Measurements from ENCODE around the gene PCNP. TPM values are rescaled to one million over a fixed set of nuclear protein-coding genes. Genes with fewer than 3 reads are reported as not detected.
A peak's percentile ranks its signal among the peaks of the same experiment; 100 is the strongest.

Gene PCNP
- total and polyA plus RNA-seq, 9 of the 15 experiments (the other 6 are each of a cell fraction or from before 2014, with no cell fraction given), result 54.3 to 170 (median 150) TPM

GRCh38 chr3:101611023-101611422 lies 37.0 kb downstream of the PCNP start (continued):
- no peak for TF ChIP-seq CHAMP1 (IDR thresholded peaks at IDR 0.05)
- no peak for TF ChIP-seq ASH1L (IDR thresholded peaks at IDR 0.05; ENCODE audit: borderline replicate concordance, low read depth, partially characterized antibody)
- no peak for TF ChIP-seq GTF2A2 (tag; IDR thresholded peaks at IDR 0.05)
- peak; percentile 33; the same call in 1 of the 2 replicates for TF ChIP-seq TAL1 (IDR thresholded peaks at IDR 0.05)
- TF ChIP-seq PRMT5 (CRISPR knock-in tag; IDR thresholded peaks at IDR 0.05), result no peak
- no peak for TF ChIP-seq ARNT (IDR thresholded peaks at IDR 0.05)
- TF ChIP-seq YY1 (IDR thresholded peaks at IDR 0.05; ENCODE audit: borderline replicate concordance in 1 of 3, control insufficient read depth in 1 of 3, extremely low read depth in 1 of 3, insufficient read depth in 3 of 3, insufficient read length in 1 of 3, insufficient replicate concordance in 2 of 3, low read depth in 1 of 3, low read length in 2 of 3), result no peak
- peak; percentile 65 for TF ChIP-seq TCF3 (CRISPR knock-in tag; IDR thresholded peaks at IDR 0.05)
- no peak for TF ChIP-seq MCM3 (IDR thresholded peaks at IDR 0.05)
- TF ChIP-seq STAT5A (IDR thresholded peaks at IDR 0.05; ENCODE audit: borderline replicate concordance, low read length), result 0 out of 2 replicates have a peak, but pooled peaks have one; percentile 24
- TF ChIP-seq, protein P1, sequence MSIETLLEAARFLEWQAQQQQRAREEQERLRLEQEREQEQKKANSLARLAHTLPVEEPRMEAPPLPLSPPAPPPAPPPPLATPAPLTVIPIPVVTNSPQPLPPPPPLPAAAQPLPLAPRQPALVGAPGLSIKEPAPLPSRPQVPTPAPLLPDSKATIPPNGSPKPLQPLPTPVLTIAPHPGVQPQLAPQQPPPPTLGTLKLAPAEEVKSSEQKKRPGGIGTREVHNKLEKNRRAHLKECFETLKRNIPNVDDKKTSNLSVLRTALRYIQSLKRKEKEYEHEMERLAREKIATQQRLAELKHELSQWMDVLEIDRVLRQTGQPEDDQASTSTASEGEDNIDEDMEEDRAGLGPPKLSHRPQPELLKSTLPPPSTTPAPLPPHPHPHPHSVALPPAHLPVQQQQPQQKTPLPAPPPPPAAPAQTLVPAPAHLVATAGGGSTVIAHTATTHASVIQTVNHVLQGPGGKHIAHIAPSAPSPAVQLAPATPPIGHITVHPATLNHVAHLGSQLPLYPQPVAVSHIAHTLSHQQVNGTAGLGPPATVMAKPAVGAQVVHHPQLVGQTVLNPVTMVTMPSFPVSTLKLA (conservative IDR thresholded peaks at IDR 0.05), result no peak
- TF ChIP-seq EP300 (IDR thresholded peaks at IDR 0.05; ENCODE audit: low read length), result peak; percentile 6; the same call in 1 of the 2 replicates
- TF ChIP-seq SNRNP70 (optimal IDR thresholded peaks at IDR 0.05; ENCODE audit: low read depth, low read length), result no peak
- TF ChIP-seq ZNF146 (CRISPR knock-in tag; IDR thresholded peaks at IDR 0.05; ENCODE audit: unreplicated experiment), result no peak
- TF ChIP-seq HNRNPL (IDR thresholded peaks at IDR 0.05; ENCODE audit: low read depth, low read length), result no peak
- TF ChIP-seq MAZ (CRISPR knock-in tag; conservative IDR thresholded peaks at IDR 0.05 in 1 of 2, IDR thresholded peaks at IDR 0.05 in 1 of 2), result no peak
- TF ChIP-seq CBFA2T2 (conservative IDR thresholded peaks at IDR 0.05), result peak; percentile 60
- no peak for TF ChIP-seq XRCC5 (IDR thresholded peaks at IDR 0.05; ENCODE audit: low read depth, low read length)
- TF ChIP-seq, protein P2, sequence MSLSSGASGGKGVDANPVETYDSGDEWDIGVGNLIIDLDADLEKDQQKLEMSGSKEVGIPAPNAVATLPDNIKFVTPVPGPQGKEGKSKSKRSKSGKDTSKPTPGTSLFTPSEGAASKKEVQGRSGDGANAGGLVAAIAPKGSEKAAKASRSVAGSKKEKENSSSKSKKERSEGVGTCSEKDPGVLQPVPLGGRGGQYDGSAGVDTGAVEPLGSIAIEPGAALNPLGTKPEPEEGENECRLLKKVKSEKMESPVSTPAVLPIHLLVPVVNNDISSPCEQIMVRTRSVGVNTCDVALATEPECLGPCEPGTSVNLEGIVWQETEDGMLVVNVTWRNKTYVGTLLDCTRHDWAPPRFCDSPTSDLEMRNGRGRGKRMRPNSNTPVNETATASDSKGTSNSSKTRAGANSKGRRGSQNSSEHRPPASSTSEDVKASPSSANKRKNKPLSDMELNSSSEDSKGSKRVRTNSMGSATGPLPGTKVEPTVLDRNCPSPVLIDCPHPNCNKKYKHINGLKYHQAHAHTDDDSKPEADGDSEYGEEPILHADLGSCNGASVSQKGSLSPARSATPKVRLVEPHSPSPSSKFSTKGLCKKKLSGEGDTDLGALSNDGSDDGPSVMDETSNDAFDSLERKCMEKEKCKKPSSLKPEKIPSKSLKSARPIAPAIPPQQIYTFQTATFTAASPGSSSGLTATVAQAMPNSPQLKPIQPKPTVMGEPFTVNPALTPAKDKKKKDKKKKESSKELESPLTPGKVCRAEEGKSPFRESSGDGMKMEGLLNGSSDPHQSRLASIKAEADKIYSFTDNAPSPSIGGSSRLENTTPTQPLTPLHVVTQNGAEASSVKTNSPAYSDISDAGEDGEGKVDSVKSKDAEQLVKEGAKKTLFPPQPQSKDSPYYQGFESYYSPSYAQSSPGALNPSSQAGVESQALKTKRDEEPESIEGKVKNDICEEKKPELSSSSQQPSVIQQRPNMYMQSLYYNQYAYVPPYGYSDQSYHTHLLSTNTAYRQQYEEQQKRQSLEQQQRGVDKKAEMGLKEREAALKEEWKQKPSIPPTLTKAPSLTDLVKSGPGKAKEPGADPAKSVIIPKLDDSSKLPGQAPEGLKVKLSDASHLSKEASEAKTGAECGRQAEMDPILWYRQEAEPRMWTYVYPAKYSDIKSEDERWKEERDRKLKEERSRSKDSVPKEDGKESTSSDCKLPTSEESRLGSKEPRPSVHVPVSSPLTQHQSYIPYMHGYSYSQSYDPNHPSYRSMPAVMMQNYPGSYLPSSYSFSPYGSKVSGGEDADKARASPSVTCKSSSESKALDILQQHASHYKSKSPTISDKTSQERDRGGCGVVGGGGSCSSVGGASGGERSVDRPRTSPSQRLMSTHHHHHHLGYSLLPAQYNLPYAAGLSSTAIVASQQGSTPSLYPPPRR (CRISPR knock-in tag; IDR thresholded peaks at IDR 0.05; ENCODE audit: borderline replicate concordance), result no peak
- no peak for TF ChIP-seq ILK (tag; IDR thresholded peaks at IDR 0.05; ENCODE audit: borderline replicate concordance, low read depth)
- TF ChIP-seq ZNF23 (CRISPR knock-in tag; IDR thresholded peaks at IDR 0.05), result no peak

All from K562 (cell line).